H1 (cell line): Measurements from ENCODE around the gene ABCC11. TPM values are rescaled to one million over a fixed set of nuclear protein-coding genes. Genes with fewer than 3 reads are reported as not detected.

Experiments used
- JUN ChIP-seq: IDR thresholded peaks from 2 replicates; pipeline ENCODE4 v1.6.1; 2011; ENCODE audit warnings: low read depth, mild to moderate bottlenecking, improper control_type of control experiment, low read length
- polyA plus RNA-seq, 7 experiments: library from polyadenylated mRNA; depleted of rRNA in 3 of 7; stranded (reverse) in 5 of 7; unstranded in 2 of 7; fragments of >200 nt in 5 of 7; fragments of 200-250 nt in 2 of 7; gene quantifications; 1 replicate in 5 of 7; 2 replicates in 1 of 7; 4 replicates in 1 of 7; pipeline versions ENCODE4 v1.2.1 to v1.2.3, GENCODE V29; 2011 to 2013; ENCODE audit warnings: missing spikeins in 2 of 7, mixed read lengths in 2 of 7
- total RNA-seq: library from RNA; stranded (reverse); fragmentation: NEBNext Ultra II Directional; extraction: Animal tissue kit (Norgen Biotek cat#: 25700); gene quantifications from 2 replicates; pipeline ENCODE4 v1.2.1, GENCODE V29; 2021

Gene ABCC11
- total and polyA plus RNA-seq, 2 of the 8 experiments (the other 6 are each of a cell fraction or from before 2014, with no cell fraction given): 0.06 TPM; not detected in 1

DNA sequence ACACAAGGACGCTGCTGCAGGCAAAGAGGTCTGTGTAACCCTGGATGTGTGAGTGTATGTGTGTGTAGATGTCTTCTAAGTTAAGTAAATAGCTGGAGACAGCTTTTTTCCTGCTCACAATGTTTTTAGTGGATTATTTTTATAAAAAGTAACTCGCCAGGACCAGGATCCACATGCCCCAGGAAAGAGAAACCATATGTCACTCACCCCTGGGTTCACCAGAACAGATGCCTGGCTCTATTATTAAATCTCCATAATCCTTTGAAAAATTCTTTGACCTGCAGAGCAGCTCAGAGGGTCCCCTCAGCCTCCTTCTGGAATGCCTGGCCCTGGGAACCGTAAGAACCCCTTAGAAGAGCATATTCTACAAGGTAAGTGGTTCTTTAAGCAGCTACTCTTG, 109.5 kb downstream of the ABCC11 start (continued):
- no peak for TF ChIP-seq JUN
